Fibroblast of skin of abdomen (primary cell): ENCODE results near the gene C1orf174. TPM values are rescaled to one million over a fixed set of nuclear protein-coding genes. Genes with fewer than 3 reads are reported as not detected.

Experiments
- DNase-seq: peaks from one replicate; pipeline ENCODE4 v3.0.0-alpha.2; 2013
- polyA plus RNA-seq, 2 experiments: library from polyadenylated mRNA; unstranded; fragments of 120-200 nt; gene quantifications; one replicate each; pipeline ENCODE4 v1.2.1, GENCODE V29; 2013; ENCODE audit not compliant: insufficient read length in 2 of 2

The C1orf174 gene
- 24.2 TPM for polyA plus RNA-seq (2013, experiment 1 of 2; ENCODE audit: insufficient read length)
- 23.2 TPM for polyA plus RNA-seq (2013, experiment 2 of 2; ENCODE audit: insufficient read length)

DNA sequence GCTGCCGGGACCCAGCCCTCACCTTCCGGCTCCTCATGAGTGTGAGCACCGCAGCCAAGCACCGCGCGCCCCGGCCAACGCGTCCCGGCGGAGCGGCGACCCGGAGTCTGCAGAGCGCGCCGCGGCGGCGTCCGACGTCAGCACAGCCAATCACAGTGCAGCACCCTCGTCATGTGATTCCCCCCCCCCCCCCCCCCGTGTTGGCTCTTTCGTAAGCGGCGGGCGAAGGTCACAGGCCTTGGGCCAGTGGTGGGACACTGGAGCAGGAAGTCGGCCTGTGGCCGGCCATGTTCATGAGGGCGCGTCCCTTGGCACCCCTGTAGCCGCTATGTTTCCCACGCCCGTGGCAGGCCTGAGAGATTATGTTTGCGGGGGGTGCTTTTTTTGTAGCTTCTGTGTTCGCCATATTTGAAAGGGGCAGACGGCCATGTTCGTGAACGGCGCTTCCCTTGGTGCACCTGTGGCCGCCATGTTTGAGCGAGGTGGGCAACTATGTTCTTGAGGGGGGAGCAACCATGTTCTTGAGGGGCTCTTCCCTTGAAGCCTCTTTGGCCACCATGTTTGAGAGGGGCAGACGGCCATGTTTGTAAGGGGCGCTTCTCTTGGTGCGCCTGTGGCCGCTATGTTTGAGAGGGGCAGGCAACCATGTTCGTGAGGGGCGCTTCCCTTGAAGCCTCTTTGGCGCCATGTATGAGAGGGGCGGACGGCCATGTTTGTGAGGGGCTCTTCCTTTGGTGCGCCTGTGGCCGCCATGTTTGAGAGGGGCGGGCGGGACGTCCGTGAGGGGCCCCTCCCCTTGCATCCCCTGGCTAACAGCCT, at the start of gene C1orf174:
TSS of gene C1orf174 (minus strand) at position 123 of the 819 bp plus-strand sequence. CDS start at position 37, 86 bp downstream.
- peak; percentile 100 for DNase-seq

- DNase-seq: no peak
Measured at GRCh38 chr1:3948344-3948743, 48.3 kb upstream of the C1orf174 start.

GRCh38 chr1:3945916-3946840, 46.1 kb upstream of the C1orf174 start:
- DNase-seq: no peak

GRCh38 chr1:3945222-3945621, 45.1 kb upstream of the C1orf174 start:
- DNase-seq: no peak

GRCh38 chr1:3944578-3945125, 44.6 kb upstream of the C1orf174 start:
- no peak for DNase-seq

GRCh38 chr1:3943806-3944577, 43.9 kb upstream of the C1orf174 start:
- no peak for DNase-seq

DNA sequence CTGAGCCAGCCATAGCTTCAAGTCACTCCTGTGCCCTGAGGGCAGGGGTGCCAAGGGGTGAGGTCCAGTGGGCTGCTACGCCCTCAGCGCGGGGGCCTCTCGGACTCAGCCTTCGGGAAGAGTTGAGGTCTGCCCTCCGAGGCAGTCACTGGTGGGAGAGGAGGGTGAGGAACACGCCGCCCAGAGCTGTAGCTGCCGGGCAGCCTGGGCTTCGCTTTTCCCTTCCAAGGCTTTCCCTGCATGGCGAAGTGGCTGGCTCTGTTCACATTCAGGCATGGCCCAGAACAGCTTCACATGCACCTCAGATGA, 43.0 kb upstream of the C1orf174 start:
- DNase-seq: no peak

GRCh38 chr1:3942416-3943122, 42.5 kb upstream of the C1orf174 start:
- DNase-seq: no peak

DNA sequence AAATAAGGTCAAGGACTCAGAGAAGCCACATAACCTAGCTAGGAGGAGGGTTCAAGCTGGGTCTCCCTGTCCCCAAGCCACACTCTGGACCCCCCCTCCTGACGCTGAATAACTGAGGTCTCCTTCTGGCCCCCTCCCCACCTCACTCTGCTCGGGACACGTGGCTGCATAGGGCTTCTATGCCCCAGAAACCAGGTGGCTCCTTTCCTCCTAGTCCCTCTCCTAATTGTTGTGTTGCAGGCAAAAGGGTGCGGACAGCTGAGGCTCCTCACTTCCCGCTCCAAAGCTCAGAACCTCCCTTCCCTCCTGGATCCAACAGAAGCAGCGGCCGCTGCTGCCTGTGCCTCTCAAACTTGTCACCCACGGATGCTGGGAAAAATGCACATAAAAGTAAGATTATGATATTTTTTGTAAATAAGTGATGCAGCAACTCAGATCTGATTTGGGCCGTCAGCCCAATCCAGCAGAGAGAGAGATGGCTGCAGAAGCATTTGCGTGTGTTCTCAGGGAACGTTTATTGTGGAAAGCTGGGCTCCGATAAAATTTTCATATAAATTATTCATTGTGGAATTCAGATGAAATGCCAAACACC, 40.8 kb upstream of the C1orf174 start:
- no peak for DNase-seq

DNA sequence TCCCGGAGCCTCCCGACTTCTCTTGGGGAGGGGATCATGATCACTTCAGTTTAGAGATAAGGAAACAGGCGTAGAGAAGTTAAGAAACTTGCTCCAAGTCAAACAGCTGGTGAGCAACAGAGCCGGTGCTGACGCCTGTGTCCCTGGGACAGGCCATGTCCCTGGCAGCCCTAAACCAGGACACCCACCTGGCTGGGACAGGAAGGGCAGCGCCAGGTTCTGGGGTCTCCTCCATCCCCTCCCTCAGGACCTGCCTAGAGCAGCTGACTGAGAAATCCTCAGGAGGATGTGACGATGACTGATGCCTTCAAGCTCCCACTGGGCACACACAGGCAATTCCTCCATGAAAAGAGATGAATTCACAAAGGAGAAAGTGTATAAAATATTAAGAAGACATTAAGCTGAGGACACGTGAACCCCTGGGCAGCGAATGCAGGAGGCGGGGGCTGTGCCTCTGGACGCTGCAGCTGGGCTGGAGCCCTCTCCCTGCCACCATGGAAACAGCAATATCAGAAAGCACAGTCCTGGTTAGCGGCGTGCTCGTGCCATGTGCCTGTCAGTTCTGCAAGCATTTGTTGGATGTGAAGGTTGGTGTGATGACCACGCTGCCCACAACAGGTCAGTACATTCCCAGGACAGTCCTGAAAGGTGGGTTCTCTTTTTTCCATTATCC, 40.1 kb upstream of the C1orf174 start:
- DNase-seq: no peak

GRCh38 chr1:3939242-3940080, 39.4 kb upstream of the C1orf174 start:
- no peak for DNase-seq

DNA sequence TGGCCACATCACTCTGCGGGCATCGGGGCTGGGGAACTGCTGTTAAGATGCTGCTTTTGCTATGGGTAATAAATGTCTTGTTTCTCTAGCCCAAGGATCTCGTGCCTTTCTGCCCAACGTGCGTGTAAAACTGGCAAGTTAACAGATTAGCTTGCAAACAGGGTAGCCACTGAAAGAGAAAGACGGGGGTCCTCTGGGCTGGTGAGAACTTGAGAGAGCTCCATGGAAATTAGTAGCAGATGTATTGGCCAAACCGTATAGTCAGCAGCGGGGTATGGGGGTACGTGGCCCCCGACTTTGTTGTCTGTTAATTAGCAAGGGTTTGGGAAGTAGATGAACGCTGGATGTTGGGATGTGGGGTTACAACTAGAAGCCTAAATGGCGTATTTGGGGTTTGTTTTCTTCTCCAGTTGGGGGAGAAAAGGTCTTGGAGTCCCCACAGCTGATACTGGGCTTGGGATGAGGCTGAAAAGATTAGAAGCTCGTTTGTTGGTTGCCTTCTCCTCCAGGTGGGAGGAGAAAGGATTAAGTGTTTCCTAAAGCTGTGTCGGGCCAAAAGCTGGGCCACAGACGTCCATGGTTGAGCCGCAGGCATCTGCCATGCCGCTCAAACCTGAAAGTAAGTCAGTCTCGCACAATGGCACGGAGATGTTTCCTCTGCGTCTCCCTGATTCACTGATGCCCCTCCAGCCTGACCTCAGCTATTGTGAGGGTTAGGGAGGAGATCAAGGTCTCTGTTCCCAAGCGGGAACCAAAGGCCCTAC, 32.3 kb upstream of the C1orf174 start:
- DNase-seq: no peak

DNA sequence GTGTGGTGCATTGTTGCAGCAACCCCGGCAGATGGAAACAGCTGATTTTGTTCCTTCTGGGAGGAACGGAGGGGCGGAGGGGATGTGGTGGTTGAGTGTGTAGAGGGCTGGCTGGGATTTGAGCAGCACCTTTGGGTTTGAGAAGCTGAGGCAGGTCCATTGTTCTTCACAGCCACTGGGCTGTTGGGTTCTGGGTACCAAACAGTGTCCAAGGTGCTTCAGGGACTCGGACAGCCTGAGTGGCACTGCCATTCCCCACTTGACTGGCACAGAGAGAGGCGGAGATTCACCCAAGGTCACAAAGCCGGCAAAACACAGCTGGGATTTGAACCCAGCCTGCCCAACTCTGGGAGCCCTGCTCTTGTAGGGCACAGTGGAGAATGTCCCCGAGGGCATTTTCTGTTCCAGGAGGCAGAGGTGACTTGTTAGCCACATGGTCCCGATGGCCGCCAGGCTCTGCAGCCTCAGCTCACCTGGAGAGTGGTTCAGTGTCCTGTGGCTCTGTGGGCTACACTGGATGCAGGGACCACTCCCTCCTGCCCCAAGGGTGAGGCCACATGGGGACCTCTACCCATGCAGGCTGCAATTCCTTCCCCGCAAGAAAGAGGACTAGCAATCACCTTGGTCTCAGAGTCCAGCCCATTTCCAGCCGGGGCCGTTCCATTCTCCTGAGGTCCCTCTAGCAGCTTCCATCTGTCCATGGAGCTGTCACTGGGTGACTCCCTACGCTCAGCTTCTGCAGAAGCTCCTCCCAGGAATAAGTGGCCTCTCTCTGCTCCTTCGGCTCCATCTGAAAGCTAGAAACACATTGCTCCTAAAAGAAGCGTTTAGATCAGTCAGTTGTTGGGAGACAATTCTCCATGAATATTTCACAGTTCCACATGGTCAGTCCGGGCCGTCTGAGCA, 31.2 kb upstream of the C1orf174 start:
- no peak for DNase-seq

DNA sequence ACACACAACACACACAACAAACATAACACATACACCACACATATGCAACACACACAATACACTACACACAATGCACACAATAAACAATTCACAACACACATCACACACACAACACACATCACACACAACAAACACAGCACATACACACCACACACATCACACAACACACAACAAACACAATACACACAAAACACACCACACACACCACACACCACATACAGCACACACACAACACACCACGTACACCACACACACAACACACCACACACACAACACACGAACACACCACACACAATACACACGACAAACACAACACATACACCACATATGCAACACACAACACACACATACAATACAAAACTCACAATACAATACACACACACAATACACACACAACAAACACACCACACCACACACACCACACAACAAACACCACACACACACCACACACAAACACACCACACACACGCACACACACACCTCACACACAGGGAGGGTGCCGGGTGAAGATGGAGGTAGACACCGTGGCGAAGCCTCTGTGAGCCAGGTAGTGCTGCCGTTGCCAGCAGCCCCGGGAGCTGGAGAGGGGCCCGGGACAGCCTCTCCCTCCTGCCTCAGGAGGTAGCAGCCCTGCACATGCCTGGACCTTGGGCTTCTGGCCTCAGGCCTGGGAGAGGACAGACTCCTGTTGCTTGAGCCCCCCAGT, 30.4 kb upstream of the C1orf174 start:
- DNase-seq: no peak

- no peak for DNase-seq
Measured at GRCh38 chr1:3929126-3929525, 29.1 kb upstream of the C1orf174 start.

GRCh38 chr1:3928586-3928985, 28.5 kb upstream of the C1orf174 start:
- no peak for DNase-seq

- DNase-seq: no peak
Measured at GRCh38 chr1:3926956-3927355, 26.9 kb upstream of the C1orf174 start.
